Peyer's patch (tissue), 4 donors: ENCODE data around the gene DDX49.

ENCODE experiments used
- CTCF ChIP-seq, 6 experiments: fragments of 450-650 bp in 4 of 6; fragments of 200-600 bp in 2 of 6; sonication (generic) in 1 of 6; IDR thresholded peaks; one replicate each; pipeline ENCODE4 v1.5.1; 2017 to 2019; ENCODE audit warnings: antibody characterized with exemption in 6 of 6, mild to moderate bottlenecking in 3 of 6, moderate library complexity in 1 of 6
- POLR2A ChIP-seq, 2 donors: fragments of 450-650 bp; IDR thresholded peaks; one replicate each; pipeline ENCODE4 v1.5.1; 2017; ENCODE audit warnings: antibody characterized with exemption in 2 of 2, mild to moderate bottlenecking in 2 of 2, moderate library complexity in 2 of 2

GRCh38 chr19:18964121-18964520 is 44.6 kb downstream of the DDX49 start:
- TF ChIP-seq CTCF (IDR thresholded peaks at IDR 0.05) (no peak), POLR2A (IDR thresholded peaks at IDR 0.05) (no peak)
